ENCODE data around the gene ITFG1. TPM values are rescaled to one million over a fixed set of nuclear protein-coding genes. Genes with fewer than 3 reads are reported as not detected.

The ITFG1 gene
- total and polyA plus RNA-seq, 3 donors from 2014 or later: 94.7 to 130 (median 121) TPM

DNA sequence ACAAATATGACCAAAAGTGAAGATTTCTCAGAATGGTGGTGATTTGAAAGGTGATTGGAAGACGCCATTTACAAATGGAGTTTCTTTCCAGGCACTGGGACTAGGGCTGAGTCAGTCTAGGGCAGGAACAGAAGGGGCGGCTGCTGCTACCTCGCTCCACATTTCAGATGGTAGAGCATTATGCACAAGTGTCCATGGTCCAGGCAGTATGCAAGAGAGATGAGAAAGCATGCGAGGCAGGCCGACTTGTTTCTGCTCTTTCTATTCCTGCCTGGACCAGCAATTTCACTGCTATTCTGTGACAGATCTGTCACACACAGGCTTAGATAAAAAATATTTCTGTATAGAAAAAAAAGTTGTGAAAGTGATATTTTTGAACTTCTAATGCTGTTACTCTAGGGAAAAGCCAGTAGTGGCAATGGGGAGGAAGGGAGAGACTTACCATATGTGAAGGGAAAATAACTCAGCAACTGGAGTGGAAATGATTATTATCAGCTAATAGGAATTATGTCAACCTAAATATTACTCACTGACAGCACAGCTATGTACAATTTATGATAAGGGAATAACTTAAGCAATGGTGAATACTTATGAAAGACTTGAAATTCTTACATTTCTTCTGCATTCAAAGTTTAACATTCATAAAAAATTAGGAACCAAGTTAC lies 182.4 kb downstream of the ITFG1 start:
- H3K4me1 ChIP-seq: no peaks in the 10 kb centered on the region
- WGBS, 2 donors: 90 to 97% methylated on average over 5 of the region's 5 CpGs
- no peaks in the 10 kb centered on the region for H3K36me3 ChIP-seq (ENCODE audit: low read depth, missing control alignments)
- H3K27ac ChIP-seq: no peak overlapping the region
- H3K4me3 ChIP-seq: no peak overlapping the region
- no peaks in the 10 kb centered on the region for H3K9me3 ChIP-seq
- intact Hi-C loops (cut with DNase I; ENCODE audit: low total_unique reads): no loop called here
- no peak for TF ChIP-seq CTCF (IDR thresholded peaks at IDR 0.05)
- TF ChIP-seq POLR2A (IDR thresholded peaks at IDR 0.05): no peak
- DNase-seq: no peak
- no peaks in the 10 kb centered on the region for H3K27me3 ChIP-seq

GRCh38 chr16:47276522-47276921 lies 184.3 kb downstream of the ITFG1 start:
- no peaks in the 10 kb centered on the region for H3K4me1 ChIP-seq
- TF ChIP-seq CTCF (IDR thresholded peaks at IDR 0.05) (no peak), POLR2A (IDR thresholded peaks at IDR 0.05) (no peak)
- no peak overlapping the region for H3K27ac ChIP-seq
- no peak overlapping the region for H3K4me3 ChIP-seq
- 42 to 67% methylated on average over 1 of the region's 1 CpG for WGBS, 2 donors
- no peaks in the 10 kb centered on the region for H3K27me3 ChIP-seq
- no peak for DNase-seq
- H3K9me3 ChIP-seq: no peaks in the 10 kb centered on the region
- H3K36me3 ChIP-seq (ENCODE audit: low read depth, missing control alignments): no peaks in the 10 kb centered on the region
- intact Hi-C loops (cut with DNase I; ENCODE audit: low total_unique reads): no loop called here

GRCh38 chr16:47262938-47263337 lies 197.9 kb downstream of the ITFG1 start:
- no peaks in the 10 kb centered on the region for H3K4me1 ChIP-seq
- 86 to 93% methylated on average over 2 of the region's 2 CpGs for WGBS, 2 donors
- H3K9me3 ChIP-seq: no peaks in the 10 kb centered on the region
- no peak for TF ChIP-seq CTCF (IDR thresholded peaks at IDR 0.05)
- TF ChIP-seq POLR2A (IDR thresholded peaks at IDR 0.05): no peak
- H3K27ac ChIP-seq: no peak overlapping the region
- DNase-seq: no peak
- intact Hi-C loops (cut with DNase I; ENCODE audit: low total_unique reads): no loop called here
- H3K36me3 ChIP-seq (ENCODE audit: low read depth, missing control alignments): no peaks in the 10 kb centered on the region
- no peaks in the 10 kb centered on the region for H3K27me3 ChIP-seq
- H3K4me3 ChIP-seq: no peak overlapping the region

DNA sequence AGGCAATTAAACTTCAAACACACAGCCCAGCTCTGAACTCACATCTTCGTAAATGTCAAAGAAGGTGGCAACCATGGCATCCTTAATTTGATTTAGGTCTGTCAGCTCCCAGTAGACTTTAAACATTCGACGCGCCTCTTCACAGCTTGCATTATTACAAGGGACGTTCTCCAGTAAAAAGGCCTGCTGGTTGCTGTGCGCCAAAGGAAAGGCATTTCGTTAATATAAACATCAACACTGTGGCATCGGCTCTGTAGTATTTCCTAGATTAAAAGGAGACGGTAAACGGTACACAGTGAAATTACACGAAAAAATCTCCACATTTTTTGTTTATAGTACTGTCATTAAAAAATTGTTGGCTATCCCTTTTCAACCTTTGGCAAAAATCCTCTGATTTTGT lies 200.4 kb downstream of the ITFG1 start:
- WGBS, 2 donors: 75% methylated on average over 11 of the region's 11 CpGs
- no peaks in the 10 kb centered on the region for H3K27me3 ChIP-seq
- H3K4me1 ChIP-seq: no peaks in the 10 kb centered on the region
- intact Hi-C loops (cut with DNase I; ENCODE audit: low total_unique reads): no loop called here
- TF ChIP-seq POLR2A (IDR thresholded peaks at IDR 0.05) (no peak), CTCF (IDR thresholded peaks at IDR 0.05) (no peak)
- no peaks in the 10 kb centered on the region for H3K36me3 ChIP-seq (ENCODE audit: low read depth, missing control alignments)
- no peak for DNase-seq
- no peak overlapping the region for H3K27ac ChIP-seq
- no peaks in the 10 kb centered on the region for H3K9me3 ChIP-seq
- no peak overlapping the region for H3K4me3 ChIP-seq

DNA sequence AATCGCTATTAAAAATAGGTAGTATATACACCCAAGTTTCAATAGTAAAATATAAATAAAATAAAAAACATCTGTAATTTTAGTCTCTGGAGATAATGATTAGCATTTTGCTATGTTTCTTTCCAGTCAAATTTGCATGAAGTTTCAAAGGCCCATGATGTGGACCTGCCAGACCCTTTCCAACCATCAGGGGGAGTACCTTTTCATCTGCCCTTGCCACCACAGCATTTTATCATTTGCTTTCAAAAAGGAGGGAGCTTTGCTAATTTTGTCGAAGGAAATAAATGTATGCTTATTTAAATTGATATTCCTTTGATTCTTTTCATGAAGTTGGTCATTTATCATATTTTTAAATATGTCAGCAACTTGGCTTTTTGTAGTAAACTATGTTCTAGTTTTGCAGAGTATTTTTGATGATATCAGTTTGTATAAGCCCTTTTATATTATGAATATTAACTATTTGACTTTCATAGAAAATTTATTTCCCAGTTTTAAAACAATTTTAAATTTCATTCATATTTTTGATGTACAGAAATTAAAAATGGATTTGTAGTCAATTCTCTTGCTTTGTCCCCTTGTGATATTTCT lies 201.9 kb downstream of the ITFG1 start:
- Histone ChIP-seq H3K27me3 (no peaks in the 10 kb centered on the region), H3K4me3 (no peak overlapping the region), H3K4me1 (no peaks in the 10 kb centered on the region), H3K27ac (no peak overlapping the region), H3K9me3 (no peaks in the 10 kb centered on the region), H3K36me3 (ENCODE audit: low read depth, missing control alignments) (no peaks in the 10 kb centered on the region)
- DNase-seq: peak; percentile 32
- TF ChIP-seq CTCF (IDR thresholded peaks at IDR 0.05): peak; percentile 23 to 53 (median 28)
- no peak for TF ChIP-seq POLR2A (IDR thresholded peaks at IDR 0.05)
- intact Hi-C loops (cut with DNase I; ENCODE audit: low total_unique reads): no loop called here
- WGBS, 2 donors: 72 to 73% methylated on average over 2 of the region's 2 CpGs

All from testis (tissue), 3 donors.